WTC11 (cell line): ENCODE data around the gene R3HDM1. TPM values are rescaled to one million over a fixed set of nuclear protein-coding genes. Genes with fewer than 3 reads are reported as not detected.

Experiments
- ATAC-seq: fragments of 200-7000 bp; cut with Tn5 transposase; 2 replicates; pipeline ENCODE4 v1.10.0; 2021; ENCODE audit warnings: mild to moderate bottlenecking, moderate library complexity
- CTCF ChIA-PET: fragments of 300-600 bp; sonication (Branson Sonifier 250); formaldehyde crosslinking; loops from one replicate; lab custom pipeline; 2021; ENCODE audit warnings: antibody characterized with exemption; lab: Charles Lee
- POLR2A ChIA-PET: fragments of 350-600 bp; sonication (Branson Sonifier 250); formaldehyde crosslinking; loops from one replicate; lab custom pipeline; 2021; ENCODE audit warnings: antibody characterized with exemption; lab: Charles Lee
- DNase-seq: peaks from one replicate; pipeline ENCODE4 v3.0.0; 2021; ENCODE audit warnings: low spot score
- H3K27ac Mint-ChIP-seq: 2 replicates; pipeline ENCODE4 v1.8.0; 2021; ENCODE audit warnings: mixed read lengths
- H3K27me3 Mint-ChIP-seq: 2 replicates; pipeline ENCODE4 v1.8.0; 2021; ENCODE audit warnings: low read depth, mild to moderate bottlenecking, moderate library complexity, mixed read lengths
- H3K36me3 Mint-ChIP-seq: 2 replicates; pipeline ENCODE4 v1.8.0; 2021; ENCODE audit warnings: mixed read lengths
- H3K4me1 Mint-ChIP-seq: 2 replicates; pipeline ENCODE4 v1.8.0; 2022; ENCODE audit warnings: mixed read lengths
- H3K4me3 Mint-ChIP-seq: 2 replicates; pipeline ENCODE4 v1.8.0; 2021; ENCODE audit warnings: mild to moderate bottlenecking, moderate library complexity, mixed read lengths
- H3K9me3 Mint-ChIP-seq: 2 replicates; pipeline ENCODE4 v1.8.0; 2021; ENCODE audit warnings: mixed read lengths
- ATF1 ChIP-seq: sonication (generic); formaldehyde crosslinking; IDR thresholded peaks from 2 replicates; pipeline ENCODE4 v1.8.1; 2023; ENCODE audit warnings: mild to moderate bottlenecking, moderate library complexity, missing genetic modification reagents
- CBFB ChIP-seq: sonication (generic); formaldehyde crosslinking; IDR thresholded peaks from 2 replicates; pipeline ENCODE4 v1.8.1; 2022; ENCODE audit warnings: mild to moderate bottlenecking, low read depth, missing genetic modification reagents
- CREM ChIP-seq: sonication (generic); formaldehyde crosslinking; IDR thresholded peaks from 2 replicates; pipeline ENCODE4 v1.8.1; 2022; ENCODE audit warnings: mild to moderate bottlenecking, missing genetic modification reagents, moderate library complexity
- ELF4 ChIP-seq: sonication (generic); formaldehyde crosslinking; IDR thresholded peaks from 2 replicates; pipeline ENCODE4 v1.8.1; 2022; ENCODE audit warnings: low read depth, mild to moderate bottlenecking, moderate library complexity, missing genetic modification reagents
- GTF2I ChIP-seq: fragments of 250-450 bp; sonication (Bioruptor Pico); conservative IDR thresholded peaks from 2 replicates; pipeline ENCODE4 v1.4.0; 2021; ENCODE audit warnings: mild to moderate bottlenecking
- HMGA2 ChIP-seq: fragments of 250-450 bp; sonication (Bioruptor Pico); IDR thresholded peaks from 2 replicates; pipeline ENCODE4 v1.4.0; 2021; ENCODE audit warnings: mild to moderate bottlenecking, moderate library complexity
- SP1 ChIP-seq: sonication (generic); formaldehyde crosslinking; conservative IDR thresholded peaks from 2 replicates; pipeline ENCODE4 v1.8.1; 2022; ENCODE audit warnings: missing genetic modification reagents
- ZNF121 ChIP-seq: sonication (generic); formaldehyde crosslinking; IDR thresholded peaks from 2 replicates; pipeline ENCODE4 v1.8.0; 2023; ENCODE audit warnings: missing genetic modification reagents
- ZNF219 ChIP-seq: sonication (generic); formaldehyde crosslinking; IDR thresholded peaks from 2 replicates; pipeline ENCODE4 v1.8.0; 2023; ENCODE audit warnings: missing genetic modification reagents, mild to moderate bottlenecking, borderline replicate concordance
- ZNF232 ChIP-seq: sonication (generic); formaldehyde crosslinking; IDR thresholded peaks from 2 replicates; pipeline ENCODE4 v1.8.0; 2022; ENCODE audit warnings: mild to moderate bottlenecking, missing genetic modification reagents
- ZNF396 ChIP-seq: fragments of 250-450 bp; sonication (Bioruptor Pico); IDR thresholded peaks from 2 replicates; pipeline ENCODE4 v1.8.0; 2021; ENCODE audit warnings: mild to moderate bottlenecking, moderate library complexity, borderline replicate concordance
- ZNF423 ChIP-seq: fragments of 250-450 bp; sonication (Bioruptor Pico); IDR thresholded peaks from 2 replicates; pipeline ENCODE4 v2.1.2; 2022; ENCODE audit warnings: mild to moderate bottlenecking, moderate library complexity
- total RNA-seq: library from RNA; stranded (reverse); gene quantifications from 3 replicates; pipeline ENCODE4 v1.2.3, GENCODE V29; 2021
- TF ChIP-seq, protein P1 (sequence below): sonication (generic); formaldehyde crosslinking; IDR thresholded peaks from 2 replicates; pipeline ENCODE4 v1.8.1; 2023; ENCODE audit warnings: mild to moderate bottlenecking, moderate library complexity, missing genetic modification reagents
- TF ChIP-seq, protein P2 (sequence below): sonication (generic); formaldehyde crosslinking; IDR thresholded peaks from 2 replicates; pipeline ENCODE4 v1.8.0; 2022; ENCODE audit warnings: mild to moderate bottlenecking, missing genetic modification reagents
- TF ChIP-seq, protein P3 (sequence below): sonication (generic); formaldehyde crosslinking; IDR thresholded peaks from 2 replicates; pipeline ENCODE4 v1.8.1; 2022; ENCODE audit warnings: mild to moderate bottlenecking, moderate library complexity, missing genetic modification reagents
- TF ChIP-seq, protein P4 (sequence below): sonication (generic); formaldehyde crosslinking; IDR thresholded peaks from 2 replicates; pipeline ENCODE4 v1.8.0; 2022; ENCODE audit warnings: mild to moderate bottlenecking, missing genetic modification reagents
- TF ChIP-seq, protein P5 (sequence below): sonication (generic); formaldehyde crosslinking; IDR thresholded peaks from 2 replicates; pipeline ENCODE4 v1.8.1; 2023; ENCODE audit warnings: mild to moderate bottlenecking, missing genetic modification reagents
- TF ChIP-seq, protein P6 (sequence below): fragments of 250-450 bp; sonication (Bioruptor Pico); conservative IDR thresholded peaks from 2 replicates; pipeline ENCODE4 v1.9.0; 2021; ENCODE audit warnings: mild to moderate bottlenecking
- TF ChIP-seq, protein P7 (sequence below): sonication (generic); formaldehyde crosslinking; IDR thresholded peaks from 2 replicates; pipeline ENCODE4 v1.8.0; 2022; ENCODE audit warnings: mild to moderate bottlenecking, missing genetic modification reagents
- TF ChIP-seq, protein P8 (sequence below): sonication (generic); formaldehyde crosslinking; IDR thresholded peaks from 2 replicates; pipeline ENCODE4 v1.8.1; 2023; ENCODE audit warnings: mild to moderate bottlenecking, missing genetic modification reagents, borderline replicate concordance

Gene R3HDM1
- total RNA-seq, 1 experiment from 2014 or later, result 58.4 TPM

DNA sequence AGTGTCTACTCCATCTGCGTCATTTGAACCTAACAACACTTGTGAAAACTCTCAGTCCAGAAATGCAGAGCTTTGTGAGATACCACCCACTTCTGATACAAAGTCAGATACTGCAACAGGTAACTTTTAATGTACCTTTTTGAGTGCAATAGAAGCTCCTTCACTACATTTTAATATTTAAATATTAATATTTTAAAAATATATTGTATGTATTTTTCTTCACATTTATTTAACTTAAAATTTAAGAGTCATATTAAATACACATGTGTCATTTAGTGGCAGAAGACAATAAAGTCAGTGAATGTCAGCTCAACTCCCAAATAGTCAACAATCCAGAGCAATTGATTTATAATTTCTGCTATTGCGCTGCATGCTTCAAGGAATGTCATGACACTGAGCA lies 224.3 kb downstream of the R3HDM1 start:
- POLR2A ChIA-PET, result no interaction called here
- Mint-ChIP-seq H3K9me3 (peaks cover 10% of the 10 kb centered on the region), H3K36me3 (peaks cover 58% of the 10 kb centered on the region), H3K27ac (no peak overlapping the region)
- no peak for DNase-seq
- TF ChIP-seq ZNF121 (CRISPR knock-in tag) (no peak), HMGA2 (peak; percentile 94)
- TF ChIP-seq, all 79 proteins: peak for 1
- ATAC-seq, result no peak
- CTCF ChIA-PET, result interaction anchor here (1.0 kb wide), 1 partner anchor 42 kb away, joined by 5 read pairs; no protein-coding TSS in a partner anchor
- H3K4me1 Mint-ChIP-seq, result no peaks in the 10 kb centered on the region
- no peaks in the 10 kb centered on the region for H3K27me3 Mint-ChIP-seq
- H3K4me3 Mint-ChIP-seq, result no peak overlapping the region

DNA sequence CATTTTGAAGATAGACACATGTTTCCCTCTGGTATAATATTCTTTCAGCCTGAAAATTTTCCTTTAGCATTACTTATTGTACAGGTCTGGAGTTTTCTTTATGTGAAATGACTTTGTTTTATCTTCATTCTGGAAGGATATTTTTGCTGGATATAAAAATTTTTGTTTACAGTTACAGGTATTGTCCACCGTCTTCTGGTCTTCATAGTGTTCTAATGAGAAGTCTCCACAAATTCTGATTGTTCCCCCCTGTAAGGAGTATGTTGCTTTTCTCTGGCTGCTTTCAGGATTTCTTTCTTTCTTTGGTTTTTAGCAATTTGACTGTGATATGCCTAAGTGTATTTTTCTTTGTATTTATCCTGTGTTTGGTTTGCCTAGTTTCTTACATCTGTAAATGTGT lies 225.4 kb downstream of the R3HDM1 start:
- POLR2A ChIA-PET, result no interaction called here
- no peaks in the 10 kb centered on the region for H3K27me3 Mint-ChIP-seq
- no peak overlapping the region for H3K4me3 Mint-ChIP-seq
- CTCF ChIA-PET, result no interaction called here
- no peak for TF ChIP-seq ELF4
- TF ChIP-seq, protein P1, sequence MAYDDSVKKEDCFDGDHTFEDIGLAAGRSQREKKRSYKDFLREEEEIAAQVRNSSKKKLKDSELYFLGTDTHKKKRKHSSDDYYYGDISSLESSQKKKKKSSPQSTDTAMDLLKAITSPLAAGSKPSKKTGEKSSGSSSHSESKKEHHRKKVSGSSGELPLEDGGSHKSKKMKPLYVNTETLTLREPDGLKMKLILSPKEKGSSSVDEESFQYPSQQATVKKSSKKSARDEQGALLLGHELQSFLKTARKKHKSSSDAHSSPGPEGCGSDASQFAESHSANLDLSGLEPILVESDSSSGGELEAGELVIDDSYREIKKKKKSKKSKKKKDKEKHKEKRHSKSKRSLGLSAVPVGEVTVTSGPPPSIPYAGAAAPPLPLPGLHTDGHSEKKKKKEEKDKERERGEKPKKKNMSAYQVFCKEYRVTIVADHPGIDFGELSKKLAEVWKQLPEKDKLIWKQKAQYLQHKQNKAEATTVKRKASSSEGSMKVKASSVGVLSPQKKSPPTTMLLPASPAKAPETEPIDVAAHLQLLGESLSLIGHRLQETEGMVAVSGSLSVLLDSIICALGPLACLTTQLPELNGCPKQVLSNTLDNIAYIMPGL (CRISPR knock-in tag), result no peak
- TF ChIP-seq, protein P2, sequence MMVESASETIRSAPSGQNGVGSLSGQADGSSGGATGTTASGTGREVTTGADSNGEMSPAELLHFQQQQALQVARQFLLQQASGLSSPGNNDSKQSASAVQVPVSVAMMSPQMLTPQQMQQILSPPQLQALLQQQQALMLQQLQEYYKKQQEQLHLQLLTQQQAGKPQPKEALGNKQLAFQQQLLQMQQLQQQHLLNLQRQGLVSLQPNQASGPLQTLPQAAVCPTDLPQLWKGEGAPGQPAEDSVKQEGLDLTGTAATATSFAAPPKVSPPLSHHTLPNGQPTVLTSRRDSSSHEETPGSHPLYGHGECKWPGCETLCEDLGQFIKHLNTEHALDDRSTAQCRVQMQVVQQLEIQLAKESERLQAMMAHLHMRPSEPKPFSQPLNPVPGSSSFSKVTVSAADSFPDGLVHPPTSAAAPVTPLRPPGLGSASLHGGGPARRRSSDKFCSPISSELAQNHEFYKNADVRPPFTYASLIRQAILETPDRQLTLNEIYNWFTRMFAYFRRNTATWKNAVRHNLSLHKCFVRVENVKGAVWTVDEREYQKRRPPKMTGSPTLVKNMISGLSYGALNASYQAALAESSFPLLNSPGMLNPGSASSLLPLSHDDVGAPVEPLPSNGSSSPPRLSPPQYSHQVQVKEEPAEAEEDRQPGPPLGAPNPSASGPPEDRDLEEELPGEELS (CRISPR knock-in tag), result no peak
- TF ChIP-seq ZNF423 (CRISPR knock-in tag), result no peak
- TF ChIP-seq, protein P3, sequence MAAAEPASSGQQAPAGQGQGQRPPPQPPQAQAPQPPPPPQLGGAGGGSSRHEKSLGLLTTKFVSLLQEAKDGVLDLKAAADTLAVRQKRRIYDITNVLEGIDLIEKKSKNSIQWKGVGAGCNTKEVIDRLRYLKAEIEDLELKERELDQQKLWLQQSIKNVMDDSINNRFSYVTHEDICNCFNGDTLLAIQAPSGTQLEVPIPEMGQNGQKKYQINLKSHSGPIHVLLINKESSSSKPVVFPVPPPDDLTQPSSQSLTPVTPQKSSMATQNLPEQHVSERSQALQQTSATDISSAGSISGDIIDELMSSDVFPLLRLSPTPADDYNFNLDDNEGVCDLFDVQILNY (CRISPR knock-in tag), result no peak
- no peak for TF ChIP-seq ZNF396
- DNase-seq (no peak), ATAC-seq (no peak)
- H3K36me3 Mint-ChIP-seq, result peaks cover 65% of the 10 kb centered on the region
- no peaks in the 10 kb centered on the region for H3K4me1 Mint-ChIP-seq
- H3K9me3 Mint-ChIP-seq, result peaks cover 10% of the 10 kb centered on the region
- H3K27ac Mint-ChIP-seq, result no peak overlapping the region

DNA sequence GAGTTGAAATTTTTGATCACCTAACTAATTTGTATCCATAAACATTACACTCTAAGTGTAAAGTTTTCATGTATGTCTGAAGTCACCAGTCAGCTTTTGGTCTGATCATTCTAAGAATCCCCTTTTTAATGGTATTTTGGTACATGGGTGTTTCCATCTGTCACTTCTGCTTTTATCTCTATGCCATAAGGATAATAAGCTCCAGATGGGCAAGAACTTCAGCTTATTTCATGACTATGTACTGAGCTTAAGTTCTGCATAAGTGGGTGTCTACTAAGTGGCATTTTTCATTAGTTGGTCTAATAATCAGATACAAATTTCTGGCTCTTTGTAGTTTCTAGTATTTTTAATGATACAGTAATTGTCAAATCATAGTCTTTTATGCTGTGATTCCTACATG lies 230.7 kb downstream of the R3HDM1 start:
- H3K4me1 Mint-ChIP-seq, result no peaks in the 10 kb centered on the region
- no peak overlapping the region for H3K27ac Mint-ChIP-seq
- ATAC-seq (no peak), DNase-seq (no peak)
- CTCF ChIA-PET, result no interaction called here
- peaks cover under 1% of the 10 kb centered on the region for H3K9me3 Mint-ChIP-seq
- no peak overlapping the region for H3K4me3 Mint-ChIP-seq
- H3K36me3 Mint-ChIP-seq, result peaks cover 63% of the 10 kb centered on the region
- POLR2A ChIA-PET, result interaction anchor here (0.5 kb wide), 1 partner anchor 463 kb away, joined by 4 read pairs; no protein-coding TSS in a partner anchor
- H3K27me3 Mint-ChIP-seq, result no peaks in the 10 kb centered on the region
- TF ChIP-seq, protein P4, sequence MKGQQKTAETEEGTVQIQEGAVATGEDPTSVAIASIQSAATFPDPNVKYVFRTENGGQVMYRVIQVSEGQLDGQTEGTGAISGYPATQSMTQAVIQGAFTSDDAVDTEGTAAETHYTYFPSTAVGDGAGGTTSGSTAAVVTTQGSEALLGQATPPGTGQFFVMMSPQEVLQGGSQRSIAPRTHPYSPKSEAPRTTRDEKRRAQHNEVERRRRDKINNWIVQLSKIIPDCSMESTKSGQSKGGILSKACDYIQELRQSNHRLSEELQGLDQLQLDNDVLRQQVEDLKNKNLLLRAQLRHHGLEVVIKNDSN (CRISPR knock-in tag), result no peak
- TF ChIP-seq ATF1 (no peak), CBFB (CRISPR knock-in tag) (no peak), ZNF219 (no peak), CREM (CRISPR knock-in tag) (no peak), SP1 (no peak), GTF2I (CRISPR knock-in tag) (no peak), ZNF232 (CRISPR knock-in tag) (no peak)
- TF ChIP-seq, protein P5, sequence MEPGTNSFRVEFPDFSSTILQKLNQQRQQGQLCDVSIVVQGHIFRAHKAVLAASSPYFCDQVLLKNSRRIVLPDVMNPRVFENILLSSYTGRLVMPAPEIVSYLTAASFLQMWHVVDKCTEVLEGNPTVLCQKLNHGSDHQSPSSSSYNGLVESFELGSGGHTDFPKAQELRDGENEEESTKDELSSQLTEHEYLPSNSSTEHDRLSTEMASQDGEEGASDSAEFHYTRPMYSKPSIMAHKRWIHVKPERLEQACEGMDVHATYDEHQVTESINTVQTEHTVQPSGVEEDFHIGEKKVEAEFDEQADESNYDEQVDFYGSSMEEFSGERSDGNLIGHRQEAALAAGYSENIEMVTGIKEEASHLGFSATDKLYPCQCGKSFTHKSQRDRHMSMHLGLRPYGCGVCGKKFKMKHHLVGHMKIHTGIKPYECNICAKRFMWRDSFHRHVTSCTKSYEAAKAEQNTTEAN (CRISPR knock-in tag), result no peak
- TF ChIP-seq, protein P6, sequence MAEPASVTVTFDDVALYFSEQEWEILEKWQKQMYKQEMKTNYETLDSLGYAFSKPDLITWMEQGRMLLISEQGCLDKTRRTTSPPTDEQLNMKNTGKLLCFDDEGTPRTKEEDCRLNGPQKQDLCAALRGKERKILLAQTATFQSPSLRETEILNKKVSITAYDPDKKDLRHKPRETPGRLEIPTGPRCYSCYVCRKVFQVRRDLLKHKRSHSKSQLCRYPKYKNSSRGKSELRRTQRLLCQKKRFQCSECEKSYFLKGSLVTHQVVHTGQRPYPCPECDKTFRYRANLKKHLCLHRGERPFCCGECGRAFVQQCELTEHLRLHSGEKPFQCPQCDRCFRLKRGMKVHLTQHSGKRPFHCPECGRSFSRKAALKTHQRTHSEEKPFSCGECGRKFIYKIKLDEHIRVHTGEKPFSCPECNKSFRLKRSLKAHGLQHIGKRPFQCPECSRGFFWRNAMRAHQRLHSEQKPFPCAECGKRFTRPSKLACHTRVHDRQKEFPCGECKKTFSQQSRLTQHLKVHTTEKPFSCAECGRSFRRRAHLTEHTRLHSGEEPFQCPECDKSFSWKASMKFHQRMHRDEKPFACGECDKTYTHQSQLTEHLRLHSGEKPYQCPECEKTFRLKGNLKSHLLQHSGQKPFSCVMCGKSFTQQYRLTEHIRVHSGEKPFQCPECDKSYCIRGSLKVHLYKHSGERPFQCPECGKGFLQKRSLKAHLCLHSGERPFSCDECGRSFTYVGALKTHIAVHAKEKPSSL, result no peak
- TF ChIP-seq, protein P7, sequence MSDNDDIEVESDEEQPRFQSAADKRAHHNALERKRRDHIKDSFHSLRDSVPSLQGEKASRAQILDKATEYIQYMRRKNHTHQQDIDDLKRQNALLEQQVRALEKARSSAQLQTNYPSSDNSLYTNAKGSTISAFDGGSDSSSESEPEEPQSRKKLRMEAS (CRISPR knock-in tag), result no peak
- TF ChIP-seq, protein P8, sequence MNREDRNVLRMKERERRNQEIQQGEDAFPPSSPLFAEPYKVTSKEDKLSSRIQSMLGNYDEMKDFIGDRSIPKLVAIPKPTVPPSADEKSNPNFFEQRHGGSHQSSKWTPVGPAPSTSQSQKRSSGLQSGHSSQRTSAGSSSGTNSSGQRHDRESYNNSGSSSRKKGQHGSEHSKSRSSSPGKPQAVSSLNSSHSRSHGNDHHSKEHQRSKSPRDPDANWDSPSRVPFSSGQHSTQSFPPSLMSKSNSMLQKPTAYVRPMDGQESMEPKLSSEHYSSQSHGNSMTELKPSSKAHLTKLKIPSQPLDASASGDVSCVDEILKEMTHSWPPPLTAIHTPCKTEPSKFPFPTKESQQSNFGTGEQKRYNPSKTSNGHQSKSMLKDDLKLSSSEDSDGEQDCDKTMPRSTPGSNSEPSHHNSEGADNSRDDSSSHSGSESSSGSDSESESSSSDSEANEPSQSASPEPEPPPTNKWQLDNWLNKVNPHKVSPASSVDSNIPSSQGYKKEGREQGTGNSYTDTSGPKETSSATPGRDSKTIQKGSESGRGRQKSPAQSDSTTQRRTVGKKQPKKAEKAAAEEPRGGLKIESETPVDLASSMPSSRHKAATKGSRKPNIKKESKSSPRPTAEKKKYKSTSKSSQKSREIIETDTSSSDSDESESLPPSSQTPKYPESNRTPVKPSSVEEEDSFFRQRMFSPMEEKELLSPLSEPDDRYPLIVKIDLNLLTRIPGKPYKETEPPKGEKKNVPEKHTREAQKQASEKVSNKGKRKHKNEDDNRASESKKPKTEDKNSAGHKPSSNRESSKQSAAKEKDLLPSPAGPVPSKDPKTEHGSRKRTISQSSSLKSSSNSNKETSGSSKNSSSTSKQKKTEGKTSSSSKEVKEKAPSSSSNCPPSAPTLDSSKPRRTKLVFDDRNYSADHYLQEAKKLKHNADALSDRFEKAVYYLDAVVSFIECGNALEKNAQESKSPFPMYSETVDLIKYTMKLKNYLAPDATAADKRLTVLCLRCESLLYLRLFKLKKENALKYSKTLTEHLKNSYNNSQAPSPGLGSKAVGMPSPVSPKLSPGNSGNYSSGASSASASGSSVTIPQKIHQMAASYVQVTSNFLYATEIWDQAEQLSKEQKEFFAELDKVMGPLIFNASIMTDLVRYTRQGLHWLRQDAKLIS, result no peak
